Raji (cell line): ENCODE measurements around the gene BMP7.

Experiments
- POLR2A ChIP-seq: IDR thresholded peaks from 2 replicates; pipeline ENCODE4 v1.6.1; 2011; ENCODE audit warnings: low read depth, low read length, control low read depth; ENCODE audit not compliant: insufficient read depth

BMP7 gene

GRCh38 chr20:57188576-57189079 lies 77.8 kb downstream of the BMP7 start:
- no peak for TF ChIP-seq POLR2A

- no peak for TF ChIP-seq POLR2A
These were observed 78.4 kb downstream of the BMP7 start for GRCh38 chr20:57188056-57188455.

DNA sequence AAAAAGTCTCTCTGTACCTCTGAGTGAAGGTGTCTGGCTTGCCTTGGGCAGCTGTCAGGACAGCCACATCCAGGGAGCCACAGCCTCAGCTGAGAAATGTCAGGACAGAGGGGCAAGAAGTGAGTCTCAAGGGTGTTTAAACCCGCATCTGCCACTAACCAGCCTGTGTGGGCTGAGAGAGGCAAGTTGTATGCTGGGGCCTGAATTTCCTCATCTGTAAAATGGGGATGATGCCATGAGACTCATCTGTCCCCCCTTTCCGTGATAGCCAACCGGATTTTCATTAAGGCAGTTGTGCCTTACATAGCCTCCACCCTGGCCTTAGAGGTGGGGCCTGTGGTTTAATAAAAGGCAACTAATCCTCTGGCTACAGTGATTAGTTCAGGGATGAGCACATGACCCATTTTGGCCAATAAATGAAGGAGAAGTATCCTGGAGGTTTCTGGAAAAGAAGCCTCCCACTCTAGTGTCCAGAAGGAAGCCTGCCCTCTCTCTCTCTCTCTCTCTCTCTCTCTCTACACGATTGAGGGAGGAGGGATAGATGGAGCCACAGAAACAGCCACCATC lies 79.3 kb downstream of the BMP7 start:
- no peak for TF ChIP-seq POLR2A

DNA sequence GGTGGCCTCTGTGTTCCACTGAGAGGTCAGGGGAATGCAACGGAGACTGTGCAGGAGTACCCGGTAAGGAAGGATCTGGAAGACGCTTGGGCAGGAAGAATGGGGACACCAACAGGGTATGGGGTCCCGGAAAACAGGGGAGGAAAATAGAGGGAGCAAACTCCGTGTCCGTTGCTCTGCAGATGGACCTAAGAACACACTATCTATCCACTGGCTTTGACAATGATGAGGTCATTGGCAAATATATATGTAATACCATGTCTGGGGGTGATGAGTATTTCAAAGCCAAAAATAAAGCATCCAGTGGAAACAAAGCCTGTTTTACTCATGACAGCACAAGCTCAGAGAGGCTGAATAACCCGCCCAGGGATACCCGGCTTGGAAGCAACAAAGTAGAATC lies 80.2 kb downstream of the BMP7 start:
- no peak for TF ChIP-seq POLR2A

GRCh38 chr20:57185188-57185743 lies 81.2 kb downstream of the BMP7 start:
- TF ChIP-seq POLR2A, result no peak

DNA sequence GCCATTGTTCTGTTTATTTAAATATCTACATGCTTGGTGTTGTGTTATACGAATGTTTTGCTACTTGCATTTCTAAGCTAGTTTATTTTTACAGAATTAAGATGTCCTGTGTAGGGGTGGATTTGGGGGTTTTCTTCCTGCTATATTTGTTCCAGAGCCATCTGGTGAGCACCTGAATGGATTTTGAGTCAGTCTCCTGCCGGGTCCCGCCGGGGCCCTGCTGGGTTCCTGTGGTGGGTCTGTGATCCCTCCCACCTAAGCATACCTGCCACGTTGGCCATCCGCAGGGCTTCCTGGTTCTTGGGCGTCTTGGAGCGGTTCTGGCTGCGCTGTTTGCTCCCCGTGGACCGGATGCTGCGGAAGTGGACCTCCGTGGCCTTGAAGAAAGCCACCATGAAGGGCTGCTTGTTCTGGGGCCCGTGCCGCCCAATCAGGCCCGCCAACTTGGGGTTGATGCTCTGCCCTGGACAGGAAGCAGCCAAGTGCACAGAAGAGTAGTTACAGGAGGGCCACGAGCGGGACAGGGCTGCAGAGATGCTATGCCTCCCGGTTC lies 82.9 kb downstream of the BMP7 start:
- TF ChIP-seq POLR2A, result no peak

DNA sequence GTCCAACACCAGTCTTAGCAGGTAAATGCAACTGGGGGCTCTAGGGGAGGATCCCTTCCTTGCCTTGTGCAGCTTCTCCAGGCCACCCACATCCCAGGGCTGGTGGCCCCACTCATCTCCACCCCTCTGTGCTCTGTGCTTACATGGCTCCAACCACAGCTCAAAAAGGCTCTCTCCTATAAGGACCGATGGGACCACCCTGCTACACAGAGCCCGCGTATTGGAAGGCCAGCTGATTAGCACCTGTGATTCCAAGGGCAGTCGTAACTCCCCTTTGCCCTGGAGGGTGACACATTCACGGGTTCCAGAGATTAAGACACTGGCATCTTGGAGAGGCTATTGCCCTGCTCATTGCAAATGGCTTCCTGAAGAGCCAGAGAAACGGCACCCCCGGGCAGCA lies 84.8 kb downstream of the BMP7 start:
- TF ChIP-seq POLR2A, result no peak

GRCh38 chr20:57180954-57181353 lies 85.5 kb downstream of the BMP7 start:
- no peak for TF ChIP-seq POLR2A

GRCh38 chr20:57180387-57180786 lies 86.1 kb downstream of the BMP7 start:
- TF ChIP-seq POLR2A, result no peak

DNA sequence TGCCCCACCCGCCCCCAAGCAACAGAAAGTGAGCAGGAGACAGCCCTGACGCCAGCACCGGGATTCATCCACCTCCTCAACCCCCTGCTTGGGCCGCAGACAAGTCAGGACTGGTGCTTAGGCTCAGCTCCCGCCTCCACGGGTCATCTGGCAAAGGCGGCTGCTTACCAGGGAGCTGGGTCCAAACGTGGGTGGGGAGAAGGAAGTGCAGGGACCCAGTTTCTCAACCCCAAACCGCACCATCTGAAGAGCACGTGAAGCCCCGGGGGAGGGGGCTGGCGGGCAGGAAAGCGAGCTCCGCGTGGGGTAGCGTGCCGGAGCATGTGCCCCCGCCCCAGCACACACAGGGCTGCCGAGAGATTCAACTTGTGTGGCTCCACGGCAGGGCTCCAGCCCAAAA lies 87.2 kb downstream of the BMP7 start:
- no peak for TF ChIP-seq POLR2A

DNA sequence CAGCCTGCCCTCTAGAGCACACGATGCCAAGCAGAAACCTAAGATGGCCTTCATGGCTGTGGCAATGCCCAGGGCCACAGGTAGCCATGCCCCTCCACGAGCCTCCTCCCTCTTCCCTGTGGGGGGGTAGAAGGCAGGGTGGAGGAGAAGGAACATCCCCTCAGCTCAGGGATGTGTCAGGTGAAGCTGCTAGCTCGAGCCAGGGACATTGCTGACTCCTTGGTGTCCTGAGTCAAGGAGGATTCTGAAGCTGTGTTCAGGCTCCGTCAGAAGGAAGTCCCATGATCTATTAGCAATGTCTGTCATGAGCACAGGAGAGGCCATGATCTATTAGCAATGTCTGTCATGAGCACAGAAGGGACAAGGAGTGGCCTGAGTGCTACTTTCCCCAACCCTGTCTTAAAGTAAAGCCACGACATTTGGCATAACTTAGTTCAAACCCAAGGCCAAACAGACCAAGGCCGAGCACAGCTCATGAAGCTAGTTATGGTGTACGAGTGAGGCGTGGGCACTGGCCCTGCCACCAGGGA lies 87.8 kb downstream of the BMP7 start:
- TF ChIP-seq POLR2A, result no peak

DNA sequence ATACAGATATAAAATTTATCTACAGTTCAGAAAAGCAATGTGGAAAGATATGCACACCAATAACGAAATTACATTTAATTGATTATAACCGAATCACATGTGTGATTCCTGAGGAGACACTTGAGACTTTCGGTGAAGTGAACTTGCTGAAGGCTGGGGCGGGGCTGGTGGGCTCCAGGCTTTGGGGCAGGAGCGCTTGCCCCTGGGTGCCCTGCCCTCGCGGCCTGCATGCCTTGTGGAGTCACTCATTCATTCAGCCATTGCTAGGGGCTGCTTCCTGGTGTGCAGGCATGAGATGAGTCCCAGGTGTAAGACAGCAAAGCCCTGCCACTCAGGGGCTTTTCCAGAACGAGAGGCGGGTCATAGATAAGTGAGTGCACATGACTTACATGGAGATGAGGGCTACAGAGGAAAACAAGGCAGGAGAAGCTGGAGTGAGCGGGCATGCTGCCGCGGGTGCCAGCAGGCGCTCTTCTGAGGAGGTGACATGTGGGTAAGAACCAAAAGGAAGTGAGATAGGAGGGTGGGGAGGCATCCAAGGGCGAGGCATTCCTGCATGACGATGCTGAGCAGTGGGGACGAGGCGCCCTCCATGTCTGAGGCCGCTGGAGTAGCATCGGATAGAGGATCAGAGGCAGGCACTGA lies 88.7 kb downstream of the BMP7 start:
- TF ChIP-seq POLR2A, result no peak

DNA sequence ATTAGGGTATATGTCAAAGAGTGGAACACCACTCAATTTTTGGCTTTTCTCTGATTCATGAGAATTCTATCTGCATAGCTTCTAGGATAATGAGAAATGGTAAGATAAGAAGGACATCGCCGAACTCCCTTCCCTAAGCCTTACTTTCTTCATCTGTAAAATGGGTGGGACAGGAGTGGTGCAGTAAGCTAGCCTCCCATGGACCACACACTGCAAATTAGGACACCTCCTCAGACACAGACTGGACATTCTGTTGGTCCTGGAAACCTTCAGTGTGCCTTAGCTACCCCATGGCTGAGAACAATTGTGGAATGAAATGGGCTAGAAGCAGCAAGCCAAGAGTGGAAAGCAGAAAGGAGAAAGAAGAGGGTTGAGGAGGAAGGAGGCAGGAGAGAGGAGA lies 89.6 kb downstream of the BMP7 start:
- no peak for TF ChIP-seq POLR2A

- TF ChIP-seq POLR2A, result no peak
These were observed 90.9 kb downstream of the BMP7 start for GRCh38 chr20:57175397-57176010.

DNA sequence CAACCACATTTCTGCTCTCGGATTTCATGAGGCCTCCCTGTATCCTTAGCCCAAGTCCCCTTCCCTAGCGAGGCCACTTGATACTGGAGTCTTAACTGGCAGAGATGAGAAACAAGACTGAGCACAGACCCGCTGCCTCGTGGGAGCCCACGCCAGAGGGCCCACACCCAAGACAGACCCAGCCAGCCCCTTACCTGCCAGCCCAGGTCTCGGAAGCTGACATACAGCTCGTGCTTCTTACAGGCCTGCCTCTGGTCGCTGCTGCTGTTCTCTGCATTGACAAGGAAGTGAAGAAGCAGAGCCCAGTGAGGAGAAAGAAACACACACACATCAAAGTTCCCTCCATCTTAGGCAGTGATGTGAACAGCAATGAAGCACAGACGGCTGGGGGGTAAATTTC lies 91.7 kb downstream of the BMP7 start:
- no peak for TF ChIP-seq POLR2A

DNA sequence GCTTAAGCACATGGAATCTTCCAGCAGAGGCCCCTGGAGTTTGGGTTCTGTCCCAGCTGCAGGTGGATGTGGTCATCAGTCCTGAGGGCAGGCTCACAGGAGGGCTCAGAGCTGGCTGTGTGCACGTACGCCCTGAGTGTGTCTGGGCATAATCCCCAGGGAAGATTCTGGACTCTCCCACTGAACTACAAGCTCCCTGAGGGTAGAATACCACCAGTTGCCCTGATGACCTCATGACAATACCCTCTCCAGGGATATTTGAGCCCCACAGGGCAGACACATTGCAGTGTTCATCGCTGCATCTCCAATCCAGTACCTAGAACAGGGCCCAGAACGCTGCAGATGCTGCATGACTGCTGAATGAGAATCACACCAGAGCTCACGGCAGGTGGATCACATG lies 92.5 kb downstream of the BMP7 start:
- TF ChIP-seq POLR2A, result no peak
